Tibial nerve (tissue), 4 donors: Measurements from ENCODE around the gene OPN1SW.

Experiments used
- CTCF ChIP-seq, 5 experiments: fragments of 200-600 bp in 3 of 5; fragments of 450-650 bp in 2 of 5; sonication (generic) in 3 of 5; IDR thresholded peaks; one replicate each; pipeline ENCODE4 v1.5.1; 2016 to 2019; ENCODE audit warnings: antibody characterized with exemption in 5 of 5, mild to moderate bottlenecking in 3 of 5, moderate library complexity in 2 of 5
- EP300 ChIP-seq, 2 donors: sonication (generic); formaldehyde crosslinking; IDR thresholded peaks; one replicate each; pipeline ENCODE4 v1.6.1; 2017; ENCODE audit warnings: antibody characterized with exemption in 2 of 2, mild to moderate bottlenecking in 1 of 2
- POLR2A ChIP-seq, 2 donors: fragments of 450-650 bp; IDR thresholded peaks; one replicate each; pipeline ENCODE4 v1.6.1; 2017; ENCODE audit warnings: antibody characterized with exemption in 2 of 2, mild to moderate bottlenecking in 2 of 2, moderate library complexity in 2 of 2

DNA sequence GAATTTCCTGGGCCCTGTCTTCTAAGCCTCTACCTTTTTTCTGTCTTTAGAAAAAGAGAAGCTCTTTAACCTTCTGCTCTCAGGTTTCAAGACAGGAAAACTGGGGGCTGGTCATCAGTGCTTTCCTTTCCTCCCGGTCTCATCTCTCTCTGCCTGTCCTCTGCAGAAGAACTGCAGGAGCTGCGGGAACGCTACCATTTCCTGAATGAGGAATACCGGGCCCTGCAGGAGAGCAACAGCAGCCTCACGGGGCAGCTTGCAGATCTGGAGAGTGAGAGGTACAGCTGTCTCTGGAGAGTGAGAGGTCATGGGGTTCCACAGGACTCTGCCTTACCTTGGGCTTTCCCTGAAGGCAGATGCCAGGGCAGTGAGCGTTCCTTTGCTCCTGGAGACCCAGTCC lies 28.9 kb upstream of the OPN1SW start:
- TF ChIP-seq CTCF (IDR thresholded peaks at IDR 0.05), result no peak
- TF ChIP-seq EP300 (IDR thresholded peaks at IDR 0.05), result no peak
- no peak for TF ChIP-seq POLR2A (IDR thresholded peaks at IDR 0.05)
